Glutamatergic neuron (in vitro differentiated cells): ENCODE results near the gene C1orf159. TPM values are rescaled to one million over a fixed set of nuclear protein-coding genes. Genes with fewer than 3 reads are reported as not detected.
A peak's percentile ranks its signal among the peaks of the same experiment; 100 is the strongest.
"Not testable (repeated sequence)": the region's sequence is repeated elsewhere in the genome, so short reads cannot be mapped to it uniquely, and the experiment has no call there.

Experiments used
- DNase-seq: peaks from one replicate; pipeline ENCODE4 v3.0.0; 2022
- H3K27ac Mint-ChIP-seq: one replicate; pipeline ENCODE4 v1.8.0; 2020; ENCODE audit warnings: mild to moderate bottlenecking, mixed read lengths, inconsistent platforms; ENCODE audit not compliant: unreplicated experiment
- H3K27me3 Mint-ChIP-seq: one replicate; pipeline ENCODE4 v1.8.0; 2020; ENCODE audit warnings: mild to moderate bottlenecking, moderate library complexity, mixed read lengths, inconsistent platforms; ENCODE audit not compliant: unreplicated experiment
- H3K36me3 Mint-ChIP-seq: one replicate; pipeline ENCODE4 v1.8.0; 2020; ENCODE audit warnings: mild to moderate bottlenecking, mixed read lengths, inconsistent platforms; ENCODE audit not compliant: unreplicated experiment
- H3K4me1 Mint-ChIP-seq: one replicate; pipeline ENCODE4 v1.8.0; 2020; ENCODE audit warnings: mild to moderate bottlenecking, low read depth, mixed read lengths, inconsistent platforms; ENCODE audit not compliant: unreplicated experiment
- H3K4me3 Mint-ChIP-seq: one replicate; pipeline ENCODE4 v1.8.0; 2020; ENCODE audit warnings: mild to moderate bottlenecking, mixed read lengths, inconsistent platforms; ENCODE audit not compliant: unreplicated experiment
- H3K9me3 Mint-ChIP-seq: one replicate; pipeline ENCODE4 v1.8.0; 2020; ENCODE audit warnings: mild to moderate bottlenecking, moderate library complexity, mixed read lengths, inconsistent platforms; ENCODE audit not compliant: unreplicated experiment
- CTCF ChIP-seq: fragments of 200-600 bp; sonication (generic); IDR thresholded peaks from one replicate; pipeline ENCODE4 v1.5.0; 2021; ENCODE audit not compliant: partially characterized antibody, unreplicated experiment
- total RNA-seq: library from RNA; stranded (reverse); fragmentation: NEBNext Ultra II Directional; extraction: Animal tissue kit (Norgen Biotek cat#: 25700); gene quantifications from one replicate; pipeline ENCODE4 v1.2.1, GENCODE V29; 2021; ENCODE audit not compliant: unreplicated experiment

Gene C1orf159
- total RNA-seq, 1 donor from 2014 or later: 24.5 TPM

GRCh38 chr1:1060281-1061000, 55.4 kb downstream of the C1orf159 start:
- Mint-ChIP-seq H3K4me1 (no peaks in the 10 kb centered on the region), H3K27ac (no peak overlapping the region), H3K27me3 (peaks cover 11% of the 10 kb centered on the region), H3K4me3 (peak overlapping the region; percentile 82), H3K36me3 (no peaks in the 10 kb centered on the region), H3K9me3 (peaks cover 11% of the 10 kb centered on the region)
- no peak for DNase-seq
- TF ChIP-seq CTCF: no peak

- no peak for TF ChIP-seq CTCF
- peaks cover 13% of the 10 kb centered on the region for H3K27me3 Mint-ChIP-seq
Observed at GRCh38 chr1:1059494-1060280, 56.2 kb downstream of the C1orf159 start.

GRCh38 chr1:1058921-1059493, 56.9 kb downstream of the C1orf159 start:
- H3K4me1 Mint-ChIP-seq: no peaks in the 10 kb centered on the region
- TF ChIP-seq CTCF: peak; percentile 77
- peaks cover 8% of the 10 kb centered on the region for H3K9me3 Mint-ChIP-seq
- H3K36me3 Mint-ChIP-seq: no peaks in the 10 kb centered on the region
- peaks cover 13% of the 10 kb centered on the region for H3K27me3 Mint-ChIP-seq
- peak overlapping the region; percentile 89 for H3K4me3 Mint-ChIP-seq
- H3K27ac Mint-ChIP-seq: no peak overlapping the region
- DNase-seq: no peak

More at GRCh38 chr1:1059494-1060280, 56.2 kb downstream of the C1orf159 start:
- Mint-ChIP-seq H3K4me1 (no peaks in the 10 kb centered on the region), H3K9me3 (peaks cover 8% of the 10 kb centered on the region), H3K4me3 (peak overlapping the region; percentile 82), H3K27ac (no peak overlapping the region), H3K36me3 (no peaks in the 10 kb centered on the region)
- DNase-seq: peak; percentile 94

- peak overlapping the region; percentile 89 for H3K4me3 Mint-ChIP-seq
- no peaks in the 10 kb centered on the region for H3K36me3 Mint-ChIP-seq
- no peak for TF ChIP-seq CTCF
- H3K27me3 Mint-ChIP-seq: peaks cover 13% of the 10 kb centered on the region
- H3K4me1 Mint-ChIP-seq: no peaks in the 10 kb centered on the region
- H3K9me3 Mint-ChIP-seq: peaks cover 8% of the 10 kb centered on the region
- no peak overlapping the region for H3K27ac Mint-ChIP-seq
- no peak for DNase-seq
Observed at GRCh38 chr1:1058088-1058905, 57.6 kb downstream of the C1orf159 start.

- H3K4me3 Mint-ChIP-seq, DNase-seq, H3K27ac Mint-ChIP-seq, H3K4me1 Mint-ChIP-seq, H3K9me3 Mint-ChIP-seq, H3K36me3 Mint-ChIP-seq: not testable (repeated sequence)
- H3K27me3 Mint-ChIP-seq: peaks cover 13% of the 10 kb centered on the region
Observed at GRCh38 chr1:1057769-1058087, 58.2 kb downstream of the C1orf159 start.
